Bronchial epithelial cell (primary cell): ENCODE measurements around the gene SLC35A1. TPM values are rescaled to one million over a fixed set of nuclear protein-coding genes. Genes with fewer than 3 reads are reported as not detected.

Experiments
- DNase-seq: peaks from one replicate; pipeline ENCODE4 v3.0.0-alpha.2; 2010; ENCODE audit warnings: low read depth
- FAIRE-seq: peaks from 2 replicates; lab custom pipeline; 2011; peaks lifted over from hg19 to GRCh38; lab: Jason Lieb, UNC
- H3K27me3 ChIP-seq: 2 replicates; pipeline ENCODE4 v1.5.1; 2011; ENCODE audit warnings: low read length; ENCODE audit not compliant: control insufficient read depth, insufficient read depth
- H3K36me3 ChIP-seq: 2 replicates; pipeline ENCODE4 v1.5.1; 2011; ENCODE audit warnings: low read length; ENCODE audit not compliant: control insufficient read depth, insufficient read depth
- H3K4me3 ChIP-seq: 2 replicates; pipeline ENCODE4 v1.5.1; 2011; ENCODE audit warnings: mild to moderate bottlenecking, low read depth, low read length, control low read depth
- CTCF ChIP-seq: IDR thresholded peaks from 2 replicates; pipeline ENCODE4 v1.5.1; 2011; ENCODE audit warnings: mild to moderate bottlenecking, moderate library complexity, low read length, control low read depth, inconsistent platforms; ENCODE audit not compliant: insufficient read depth, severe bottlenecking
- total RNA-seq: library from RNA; depleted of rRNA; stranded (reverse); fragments of >200 nt; gene quantifications from 2 replicates; pipeline ENCODE4 v1.2.1, GENCODE V29; 2014

Gene SLC35A1
- total RNA-seq: 12.2 and 14.5 TPM in 2 replicates

GRCh38 chr6:87472525-87473418 is at the start of gene SLC35A1:
SLC35A1 (plus strand) TSS chr6:87472974; CDS start chr6:87473004, 30 bp downstream.
- Histone ChIP-seq H3K36me3 (peaks cover 3% of the 10 kb centered on the region), H3K27me3 (no peaks in the 10 kb centered on the region), H3K4me3 (peak within 1 kb of the TSS; percentile 70)
- FAIRE-seq (no peak), DNase-seq (peak; percentile 68)
- TF ChIP-seq CTCF: no peak

- no peak for TF ChIP-seq CTCF
- Histone ChIP-seq H3K27me3 (no peaks in the 10 kb centered on the region), H3K4me3 (no peak overlapping the region), H3K36me3 (no peaks in the 10 kb centered on the region)
- DNase-seq (no peak), FAIRE-seq (no peak)
Observed at GRCh38 chr6:87426789-87427188, 46.0 kb upstream of the SLC35A1 start.

GRCh38 chr6:87430499-87430898 is 42.3 kb upstream of the SLC35A1 start:
- Histone ChIP-seq H3K4me3 (no peak overlapping the region), H3K27me3 (no peaks in the 10 kb centered on the region), H3K36me3 (no peaks in the 10 kb centered on the region)
- no peak for TF ChIP-seq CTCF
- FAIRE-seq (no peak), DNase-seq (no peak)

- no peaks in the 10 kb centered on the region for H3K27me3 ChIP-seq
- TF ChIP-seq CTCF: no peak
- no peak overlapping the region for H3K4me3 ChIP-seq
- FAIRE-seq: no peak
- peak; percentile 33 for DNase-seq
- H3K36me3 ChIP-seq: no peaks in the 10 kb centered on the region
Observed at GRCh38 chr6:87431263-87431662, 41.5 kb upstream of the SLC35A1 start.

GRCh38 chr6:87436435-87436834 is 36.3 kb upstream of the SLC35A1 start:
- DNase-seq (peak; percentile 66), FAIRE-seq (peak; percentile 96)
- H3K27me3 ChIP-seq: no peaks in the 10 kb centered on the region

More at GRCh38 chr6:87436435-87436834, 36.3 kb upstream of the SLC35A1 start:
- no peak for TF ChIP-seq CTCF
- no peak overlapping the region for H3K4me3 ChIP-seq
- H3K36me3 ChIP-seq: no peaks in the 10 kb centered on the region
